ENCODE results near the gene SLA2.

DNA sequence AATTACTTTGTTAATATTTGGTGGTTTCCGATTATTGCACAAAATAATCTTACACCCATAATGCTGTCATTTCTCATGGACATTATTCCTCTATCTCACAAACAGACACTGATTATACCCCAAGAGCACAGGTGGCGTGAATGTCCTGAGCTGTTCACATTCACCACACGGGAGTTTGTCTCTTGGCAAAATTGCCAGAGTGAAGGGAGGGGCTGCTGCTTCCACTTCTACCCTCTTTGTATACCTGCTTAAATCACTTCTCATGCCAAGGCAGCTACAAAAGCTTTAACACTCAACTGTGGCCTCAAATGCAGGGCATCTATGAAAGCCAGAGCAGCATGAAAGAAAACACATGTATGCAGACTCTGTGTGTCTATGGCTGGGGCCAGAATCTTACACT is 41.9 kb upstream of the SLA2 start:
- TF ChIP-seq, protein P1, sequence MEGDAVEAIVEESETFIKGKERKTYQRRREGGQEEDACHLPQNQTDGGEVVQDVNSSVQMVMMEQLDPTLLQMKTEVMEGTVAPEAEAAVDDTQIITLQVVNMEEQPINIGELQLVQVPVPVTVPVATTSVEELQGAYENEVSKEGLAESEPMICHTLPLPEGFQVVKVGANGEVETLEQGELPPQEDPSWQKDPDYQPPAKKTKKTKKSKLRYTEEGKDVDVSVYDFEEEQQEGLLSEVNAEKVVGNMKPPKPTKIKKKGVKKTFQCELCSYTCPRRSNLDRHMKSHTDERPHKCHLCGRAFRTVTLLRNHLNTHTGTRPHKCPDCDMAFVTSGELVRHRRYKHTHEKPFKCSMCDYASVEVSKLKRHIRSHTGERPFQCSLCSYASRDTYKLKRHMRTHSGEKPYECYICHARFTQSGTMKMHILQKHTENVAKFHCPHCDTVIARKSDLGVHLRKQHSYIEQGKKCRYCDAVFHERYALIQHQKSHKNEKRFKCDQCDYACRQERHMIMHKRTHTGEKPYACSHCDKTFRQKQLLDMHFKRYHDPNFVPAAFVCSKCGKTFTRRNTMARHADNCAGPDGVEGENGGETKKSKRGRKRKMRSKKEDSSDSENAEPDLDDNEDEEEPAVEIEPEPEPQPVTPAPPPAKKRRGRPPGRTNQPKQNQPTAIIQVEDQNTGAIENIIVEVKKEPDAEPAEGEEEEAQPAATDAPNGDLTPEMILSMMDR (IDR thresholded peaks at IDR 0.05; ENCODE audit: low read depth, low read length): no peak
- TF ChIP-seq, protein P2, sequence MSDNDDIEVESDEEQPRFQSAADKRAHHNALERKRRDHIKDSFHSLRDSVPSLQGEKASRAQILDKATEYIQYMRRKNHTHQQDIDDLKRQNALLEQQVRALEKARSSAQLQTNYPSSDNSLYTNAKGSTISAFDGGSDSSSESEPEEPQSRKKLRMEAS (IDR thresholded peaks at IDR 0.05; ENCODE audit: low read depth, low read length): no peak
- TF ChIP-seq POLR2A (IDR thresholded peaks at IDR 0.05; ENCODE audit: extremely low read depth, insufficient read length): no peak
